Erythroblast (primary cell): Measurements from ENCODE around the gene GPC6.

Experiments used
- GATA1 ChIP-seq: IDR thresholded peaks from 2 replicates; pipeline ENCODE4 v1.6.1; 2011; ENCODE audit warnings: low read depth, mild to moderate bottlenecking, control low read depth, low read length, moderate library complexity
- POLR2A ChIP-seq: IDR thresholded peaks from 2 replicates; pipeline ENCODE4 v1.6.1; 2011; ENCODE audit warnings: mild to moderate bottlenecking, low read length

- TF ChIP-seq POLR2A (no peak), GATA1 (no peak)
Observed at GRCh38 chr13:94309576-94309975, 1083.0 kb downstream of the GPC6 start.
